Renal cortical epithelial cell (primary cell): Measurements from ENCODE around the gene FAM47B. TPM values are rescaled to one million over a fixed set of nuclear protein-coding genes. Genes with fewer than 3 reads are reported as not detected.

Experiments
- DNase-seq: peaks from one replicate; pipeline ENCODE4 v3.0.0-alpha.2; 2011; ENCODE audit warnings: low read depth
- total RNA-seq: library from RNA; depleted of rRNA; stranded (reverse); fragments of >200 nt; gene quantifications from 2 replicates; pipeline ENCODE4 v1.2.3, GENCODE V29; 2014

The FAM47B gene
- total RNA-seq, result not detected in 2 replicates

DNA sequence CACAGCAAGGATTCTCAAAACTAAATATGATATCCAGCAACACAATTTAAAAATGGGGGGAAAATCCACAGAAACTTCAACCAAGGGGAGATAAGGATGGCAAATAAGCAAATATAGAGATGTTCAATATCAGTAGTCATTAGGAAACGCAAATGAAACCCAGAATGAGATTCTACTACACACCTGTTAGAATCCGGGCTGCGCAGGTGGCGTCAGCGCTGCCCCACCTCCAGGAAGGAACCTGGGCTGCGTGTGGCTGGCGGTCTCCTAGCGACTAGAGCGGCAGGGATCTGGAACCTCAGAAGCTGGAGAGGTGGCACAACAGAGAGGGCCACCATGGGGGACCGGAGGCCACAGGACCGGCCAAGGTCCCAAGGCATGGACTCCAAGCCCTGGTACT is at the start of gene FAM47B:
Gene FAM47B, plus strand, starts transcription at position 301 of the 400 bp plus-strand sequence. Its CDS starts 36 bp downstream, at position 337.
- DNase-seq, result no peak

DNA sequence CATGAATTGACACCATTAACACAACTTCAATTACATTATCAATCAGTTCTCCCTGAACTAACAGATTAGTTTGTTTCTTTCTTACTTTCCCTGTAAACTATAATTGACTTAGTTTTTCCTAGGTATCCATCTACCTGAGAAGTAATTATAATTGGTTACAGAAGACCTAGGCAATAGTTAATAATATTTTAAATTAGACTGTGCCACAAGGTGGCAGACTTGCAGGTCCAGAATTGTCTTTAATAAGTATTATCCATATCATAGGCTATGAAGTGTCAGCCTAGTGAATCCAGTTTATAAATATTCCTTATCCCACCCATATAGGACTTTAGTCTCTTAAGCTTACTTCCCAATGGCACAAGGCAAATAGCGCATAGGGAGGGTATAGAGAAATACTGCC is 48.9 kb upstream of the FAM47B start:
- DNase-seq, result peak; percentile 22

DNA sequence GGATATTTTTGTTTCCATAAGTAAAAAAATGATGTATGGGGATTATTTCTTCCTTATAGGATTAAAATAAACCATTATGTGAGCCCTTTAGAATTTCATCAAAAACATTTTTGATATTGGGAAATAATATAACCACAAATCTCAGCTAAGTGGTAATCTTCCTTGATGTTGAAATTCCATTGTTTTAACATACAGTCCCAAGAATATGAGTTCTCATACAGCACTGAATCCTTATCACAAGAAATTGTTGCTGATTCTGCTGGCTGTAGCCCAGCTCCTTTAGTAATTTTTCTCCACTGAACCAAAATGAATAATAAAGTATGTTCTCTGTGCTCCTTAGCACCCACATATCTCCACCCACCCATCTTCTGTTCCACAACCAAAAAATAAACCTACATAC is 41.9 kb upstream of the FAM47B start:
- no peak for DNase-seq

DNA sequence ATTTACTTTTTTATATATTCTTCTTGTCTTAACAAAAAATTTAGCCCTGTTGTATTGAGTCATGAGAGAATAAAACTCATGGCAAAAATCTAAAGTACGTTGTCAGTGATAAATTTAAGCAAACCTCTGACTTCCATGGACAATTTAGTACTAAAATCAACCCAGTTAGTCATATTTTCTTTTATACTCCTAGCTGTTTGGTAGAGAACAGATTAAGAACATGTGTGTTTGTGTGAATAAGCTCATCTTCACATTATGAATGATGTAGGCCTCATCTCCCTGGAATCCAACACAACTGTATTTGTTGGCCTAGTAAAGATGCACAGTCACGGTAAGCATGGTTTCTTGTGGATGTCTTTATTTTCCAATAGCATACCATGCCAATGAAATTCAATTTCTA is 40.8 kb upstream of the FAM47B start:
- DNase-seq, result no peak

DNA sequence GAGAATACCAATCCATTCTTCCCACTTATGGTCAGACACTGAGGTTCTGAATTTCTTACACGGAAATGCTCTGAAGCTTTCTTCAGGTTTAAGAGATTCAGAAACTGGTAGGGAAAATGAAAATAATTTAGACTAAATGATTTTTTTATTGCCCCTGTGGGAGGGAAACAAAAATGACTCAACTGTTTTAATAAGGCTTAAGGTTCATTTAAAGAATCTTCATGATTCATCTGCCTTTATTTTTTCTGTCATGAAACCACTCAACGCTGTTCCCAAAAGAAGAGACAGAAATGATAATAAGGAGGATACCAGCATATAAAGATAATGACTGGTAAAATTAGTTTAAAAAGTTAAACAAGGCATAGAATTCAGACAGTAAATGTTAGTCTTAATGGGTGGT is 39.3 kb upstream of the FAM47B start:
- DNase-seq, result no peak

DNA sequence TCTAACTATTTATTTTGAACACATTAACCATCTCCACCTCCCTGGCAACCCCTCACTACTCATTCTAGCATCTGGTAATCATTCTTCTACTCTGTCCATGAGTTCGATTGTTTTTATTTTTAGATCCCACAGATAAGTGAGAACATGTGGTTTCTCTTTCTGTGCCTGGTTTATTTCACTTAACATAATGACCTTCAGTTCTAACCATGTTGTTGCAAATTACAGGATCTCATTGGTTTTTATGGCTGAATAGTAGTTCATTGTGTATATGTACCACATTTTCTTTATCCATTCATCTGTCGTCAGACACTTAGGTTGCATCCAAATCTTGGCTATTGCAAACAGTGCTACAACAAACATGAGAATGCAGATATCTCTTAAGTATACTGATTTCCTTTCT is 33.4 kb upstream of the FAM47B start:
- no peak for DNase-seq

DNA sequence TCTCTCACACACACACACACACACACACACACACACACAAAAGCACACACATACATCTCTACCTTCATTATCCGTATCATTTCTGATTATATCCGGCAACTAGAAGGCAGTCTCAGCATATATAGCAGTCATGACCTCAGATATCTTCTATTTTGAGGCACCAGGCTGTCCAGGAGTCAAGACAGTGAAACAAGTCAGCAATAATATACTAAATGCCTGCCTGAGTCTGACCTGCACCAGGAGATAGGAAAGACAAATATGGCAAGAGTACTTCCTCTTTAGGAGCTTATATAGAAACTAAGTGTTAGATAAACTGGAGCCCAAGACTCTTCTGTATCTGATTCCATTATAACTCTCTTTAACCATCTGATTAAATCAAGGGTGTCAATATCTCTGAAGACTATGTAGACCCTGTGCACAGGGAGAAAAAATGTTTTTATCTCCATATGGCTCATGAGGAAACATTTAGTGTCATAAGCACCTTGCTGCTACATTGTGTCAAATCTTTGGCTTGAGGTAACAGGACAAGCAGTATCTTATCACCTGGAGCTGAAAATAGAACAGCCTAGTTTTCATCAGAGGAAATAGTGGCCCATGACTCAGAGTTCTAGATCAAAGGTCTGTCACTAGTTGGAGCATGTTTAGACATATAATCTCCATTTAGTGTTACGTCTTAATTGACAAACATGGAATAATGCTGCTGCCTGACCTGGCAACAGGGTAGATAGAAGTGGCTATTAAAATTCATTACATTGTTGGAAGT is 27.0 kb upstream of the FAM47B start:
- peak; percentile 27 for DNase-seq

- no peak for DNase-seq
Measured at GRCh38 chrX:34917146-34917545, 25.4 kb upstream of the FAM47B start.

DNA sequence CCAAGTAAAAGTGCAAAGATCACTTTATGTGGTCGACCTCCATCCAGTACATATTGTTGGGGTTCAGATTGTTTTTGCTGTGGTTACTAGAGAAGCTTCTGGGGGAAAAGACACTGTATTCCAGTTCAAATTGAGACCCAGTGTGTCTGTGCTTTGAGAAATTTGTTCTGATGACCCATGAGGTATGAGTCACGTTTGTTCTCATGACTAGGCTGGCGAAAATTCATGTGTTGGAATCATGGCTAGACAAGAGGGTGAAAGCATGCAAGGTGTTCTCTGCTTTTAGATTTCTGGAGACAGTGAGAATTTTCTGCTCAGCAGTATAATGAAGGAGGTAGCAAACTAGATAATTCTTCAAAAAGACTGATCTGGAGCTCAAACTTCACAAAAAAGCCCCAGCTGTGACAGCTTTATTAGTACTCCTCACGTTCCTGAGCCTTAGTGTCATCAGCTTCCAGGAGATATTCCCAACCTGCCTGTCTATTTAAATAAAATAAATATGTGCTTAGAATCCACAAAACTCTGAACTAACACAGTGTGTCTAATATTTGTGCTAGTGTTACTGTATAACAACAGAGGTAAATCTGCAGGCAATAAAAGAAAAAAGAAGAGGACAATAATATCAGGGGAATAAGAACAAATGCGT is 24.4 kb upstream of the FAM47B start:
- DNase-seq, result peak; percentile 76

- DNase-seq, result peak; percentile 57
Measured at GRCh38 chrX:34918856-34919255, 23.7 kb upstream of the FAM47B start.

GRCh38 chrX:34927866-34928265 is 14.7 kb upstream of the FAM47B start:
- DNase-seq, result no peak

- DNase-seq, result no peak
Measured at GRCh38 chrX:34943235-34943634, 639 bp downstream of the FAM47B start.

DNA sequence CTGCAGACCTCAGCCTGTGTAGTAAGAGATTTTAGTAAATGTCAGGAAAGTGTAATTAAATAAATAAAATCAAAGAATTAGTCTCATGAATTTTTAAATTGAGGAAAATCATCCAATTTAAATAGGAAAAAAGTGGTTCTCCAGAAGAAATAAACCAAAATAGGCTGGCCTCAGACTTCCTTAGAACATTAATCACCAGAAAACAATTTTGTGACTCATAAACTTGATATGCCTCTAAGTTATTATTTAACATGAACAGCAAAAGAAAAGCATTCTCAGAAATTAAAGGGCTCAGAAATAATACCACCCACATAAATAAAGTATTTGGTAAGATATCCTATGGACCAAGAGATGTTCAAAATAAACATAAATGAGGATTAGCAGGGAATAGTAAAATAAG is 14.3 kb downstream of the FAM47B start:
- DNase-seq, result peak; percentile 83

- no peak for DNase-seq
Measured at GRCh38 chrX:34961662-34962061, 19.1 kb downstream of the FAM47B start.

- DNase-seq, result no peak
Measured at GRCh38 chrX:34972206-34972605, 29.6 kb downstream of the FAM47B start.

DNA sequence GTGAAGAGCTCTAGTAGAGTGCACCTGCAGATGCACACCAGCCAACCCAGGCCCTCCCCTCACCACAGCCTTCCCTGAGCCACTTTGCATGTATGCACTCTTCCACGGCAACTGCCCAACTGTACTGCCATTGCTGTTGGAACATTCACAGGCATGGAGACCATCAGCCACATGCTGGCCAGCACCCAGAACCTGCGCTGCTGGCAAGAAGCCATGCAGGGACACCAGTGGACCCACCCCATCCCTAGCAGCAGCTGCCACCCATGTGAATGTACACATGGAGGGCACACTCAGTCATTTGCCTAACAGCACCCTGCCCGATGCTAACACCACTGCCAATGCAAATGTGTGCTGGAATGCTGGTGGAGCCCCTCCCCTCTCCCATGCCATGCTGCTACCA is 35.6 kb downstream of the FAM47B start:
- no peak for DNase-seq

- no peak for DNase-seq
Measured at GRCh38 chrX:34987646-34988045, 45.0 kb downstream of the FAM47B start.
